Measurements from ENCODE around the gene ERF. TPM values are rescaled to one million over a fixed set of nuclear protein-coding genes. Genes with fewer than 3 reads are reported as not detected.

The ERF gene
- total RNA-seq, 1 donor from 2014 or later, result 35.8 TPM

GRCh38 chr19:42289556-42290041, 34.7 kb upstream of the ERF start:
- H3K9me3 ChIP-seq, result no peaks in the 10 kb centered on the region
- peaks cover 79% of the 10 kb centered on the region for H3K36me3 ChIP-seq
- H3K4me1 ChIP-seq, result peaks cover 22% of the 10 kb centered on the region
- no peak for DNase-seq
- no peak for TF ChIP-seq CTCF (IDR thresholded peaks at IDR 0.05)
- intact Hi-C loops (cut with DNase I), result no loop called here
- H3K4me3 ChIP-seq, result no peak overlapping the region
- H3K27me3 ChIP-seq (ENCODE audit: low read depth), result no peaks in the 10 kb centered on the region
- no peak overlapping the region for H3K27ac ChIP-seq
- no peak for ATAC-seq

GRCh38 chr19:42288881-42289555, 34.1 kb upstream of the ERF start:
- H3K27me3 ChIP-seq (ENCODE audit: low read depth), result no peaks in the 10 kb centered on the region
- ATAC-seq (no peak), DNase-seq (no peak)
- H3K4me1 ChIP-seq, result peaks cover 22% of the 10 kb centered on the region
- H3K4me3 ChIP-seq, result no peak overlapping the region
- peaks cover 73% of the 10 kb centered on the region for H3K36me3 ChIP-seq
- no peak overlapping the region for H3K27ac ChIP-seq
- H3K9me3 ChIP-seq, result no peaks in the 10 kb centered on the region
- intact Hi-C loops (cut with DNase I), result no loop called here
- no peak for TF ChIP-seq CTCF (IDR thresholded peaks at IDR 0.05)

GRCh38 chr19:42288387-42288786, 33.5 kb upstream of the ERF start:
- no peaks in the 10 kb centered on the region for H3K27me3 ChIP-seq (ENCODE audit: low read depth)
- H3K4me1 ChIP-seq, result peaks cover 23% of the 10 kb centered on the region
- DNase-seq, result no peak
- no peak overlapping the region for H3K4me3 ChIP-seq
- H3K27ac ChIP-seq, result no peak overlapping the region
- ATAC-seq, result no peak
- no peak for TF ChIP-seq CTCF (IDR thresholded peaks at IDR 0.05)
- H3K9me3 ChIP-seq, result no peaks in the 10 kb centered on the region
- peaks cover 67% of the 10 kb centered on the region for H3K36me3 ChIP-seq
- intact Hi-C loops (cut with DNase I), result no loop called here

DNA sequence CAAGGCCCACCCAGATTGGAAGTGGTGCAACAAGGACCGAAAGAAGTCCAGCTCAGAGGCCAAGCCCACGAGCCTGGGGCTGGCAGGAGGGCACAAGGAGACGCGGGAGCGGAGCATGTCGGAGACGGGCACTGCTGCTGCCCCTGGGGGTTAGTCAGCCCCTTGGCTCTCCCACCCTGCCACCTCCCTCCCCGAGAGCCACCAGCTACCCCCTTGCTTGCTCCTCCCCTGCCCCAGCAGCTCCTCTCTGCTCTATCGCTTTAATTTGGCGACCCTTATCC, 32.8 kb upstream of the ERF start:
- ATAC-seq, result no peak

GRCh38 chr19:42287017-42287826, 32.3 kb upstream of the ERF start:
- no peak for DNase-seq
- Histone ChIP-seq H3K36me3 (peaks cover 55% of the 10 kb centered on the region), H3K27ac (peak overlapping the region; percentile 24), H3K4me3 (no peak overlapping the region), H3K9me3 (no peaks in the 10 kb centered on the region), H3K27me3 (ENCODE audit: low read depth) (no peaks in the 10 kb centered on the region), H3K4me1 (peaks cover 35% of the 10 kb centered on the region)
- ATAC-seq, result no peak
- no peak for TF ChIP-seq CTCF (IDR thresholded peaks at IDR 0.05)
- intact Hi-C loops (cut with DNase I), result no loop called here

More for the DNA sequence above, 32.8 kb upstream of the ERF start:
- peaks cover 61% of the 10 kb centered on the region for H3K36me3 ChIP-seq
- TF ChIP-seq CTCF (IDR thresholded peaks at IDR 0.05), result no peak
- intact Hi-C loops (cut with DNase I), result no loop called here
- H3K4me1 ChIP-seq, result peaks cover 29% of the 10 kb centered on the region
- H3K4me3 ChIP-seq, result no peak overlapping the region
- H3K9me3 ChIP-seq, result no peaks in the 10 kb centered on the region
- H3K27ac ChIP-seq, result no peak overlapping the region
- no peak for DNase-seq
- no peaks in the 10 kb centered on the region for H3K27me3 ChIP-seq (ENCODE audit: low read depth)
